Measurements from ENCODE around the gene INSIG1.

INSIG1 gene

DNA sequence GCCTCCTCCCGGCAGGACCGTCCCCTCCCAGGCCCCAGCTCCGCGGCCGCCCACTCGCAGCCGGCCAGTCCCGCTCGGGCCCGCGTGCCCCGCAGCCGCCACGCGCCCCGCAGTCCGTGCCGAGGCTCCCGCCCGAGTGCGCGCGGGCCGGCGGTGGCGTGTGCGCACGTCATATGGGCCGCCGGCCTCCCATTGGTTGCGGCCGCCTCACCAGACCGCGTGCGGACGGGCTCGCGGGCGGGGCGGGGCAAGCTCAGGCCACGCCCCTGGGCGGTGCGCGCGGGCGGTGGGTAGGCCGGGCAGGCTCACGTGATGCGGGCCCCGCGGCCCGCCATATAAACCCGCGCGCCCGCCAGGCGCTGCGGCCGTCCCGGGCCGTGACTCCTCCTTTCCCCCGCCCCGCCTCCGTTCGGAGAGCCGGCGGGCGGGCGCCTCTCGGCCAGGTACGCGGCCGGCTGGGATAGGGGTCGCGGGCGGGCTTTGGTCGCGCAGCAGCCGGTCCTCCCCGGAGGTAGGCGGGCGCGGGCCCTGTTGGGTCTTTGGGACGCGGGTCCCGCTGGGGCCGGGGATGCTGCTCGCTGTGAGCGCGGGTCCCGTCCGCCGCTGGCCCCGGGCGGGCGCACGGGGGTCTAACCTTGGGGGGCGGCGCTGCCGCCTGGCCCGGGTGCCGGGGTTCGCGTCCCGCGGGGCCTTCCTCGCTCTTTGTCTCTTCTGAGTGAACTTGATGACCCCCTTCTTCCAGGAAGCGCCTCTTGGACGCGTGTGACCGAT lies at the start of gene INSIG1:
Gene INSIG1, plus strand, starts transcription at position 362 of the 771 bp plus-strand sequence. Its CDS starts 408 bp downstream, at position 770.
- ChIA-PET POLR2A (interaction anchor here (0.6 to 3.5 kb wide), 17 partner anchors 32 to 318 kb away, joined by 3 to 28 read pairs (median 4); no protein-coding TSS in a partner anchor), CTCF (interaction anchor here (0.6 to 1.0 kb wide), 3 partner anchors 48 to 387 kb away, joined by 3 to 6 read pairs (median 3); no protein-coding TSS in a partner anchor)
- peak; percentile 100 for DNase-seq (ENCODE audit: extremely low spot score)
- no peak for TF ChIP-seq HDGF (IDR thresholded peaks at IDR 0.05; ENCODE audit: borderline replicate concordance)
- peak; percentile 68 for TF ChIP-seq FOXM1 (IDR thresholded peaks at IDR 0.05; ENCODE audit: borderline replicate concordance)
- peak; percentile 92 for TF ChIP-seq LEF1 (IDR thresholded peaks at IDR 0.05; ENCODE audit: borderline replicate concordance)
- peak; percentile 88 for TF ChIP-seq ARNT (IDR thresholded peaks at IDR 0.05)

DNA sequence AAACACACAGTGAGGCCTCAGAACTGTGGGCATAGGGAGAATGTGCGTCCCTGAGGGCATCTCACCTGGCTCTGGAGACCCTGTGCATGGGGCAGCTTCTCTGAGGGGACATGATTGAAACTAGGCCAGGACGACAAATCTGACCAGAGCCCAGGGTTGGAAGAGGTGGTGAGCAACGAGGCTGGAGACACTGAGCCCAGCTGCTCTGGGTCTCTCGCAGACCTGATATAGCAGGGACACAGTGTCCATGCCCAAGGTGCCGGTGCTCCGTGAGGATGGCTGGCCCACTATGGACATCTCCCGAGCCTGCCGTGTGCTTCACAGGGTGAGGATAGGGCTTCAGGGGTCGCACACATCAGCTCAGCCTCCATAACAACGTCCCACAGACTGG lies 49.3 kb upstream of the INSIG1 start:
- CTCF ChIA-PET = no interaction called here
- TF ChIP-seq SUZ12 (IDR thresholded peaks at IDR 0.05) (no peak), LEF1 (IDR thresholded peaks at IDR 0.05; ENCODE audit: borderline replicate concordance) (no peak), ARNT (IDR thresholded peaks at IDR 0.05) (no peak), SP1 (IDR thresholded peaks at IDR 0.05) (no peak), FOXM1 (IDR thresholded peaks at IDR 0.05; ENCODE audit: borderline replicate concordance) (no peak), FOXK2 (IDR thresholded peaks at IDR 0.05) (no peak), FOXA1 (IDR thresholded peaks at IDR 0.05) (no peak), ZNF384 (IDR thresholded peaks at IDR 0.05) (no peak), CTBP1 (IDR thresholded peaks at IDR 0.05; ENCODE audit: borderline replicate concordance) (no peak), TARDBP (IDR thresholded peaks at IDR 0.05) (no peak)
- TF ChIP-seq, protein P1, sequence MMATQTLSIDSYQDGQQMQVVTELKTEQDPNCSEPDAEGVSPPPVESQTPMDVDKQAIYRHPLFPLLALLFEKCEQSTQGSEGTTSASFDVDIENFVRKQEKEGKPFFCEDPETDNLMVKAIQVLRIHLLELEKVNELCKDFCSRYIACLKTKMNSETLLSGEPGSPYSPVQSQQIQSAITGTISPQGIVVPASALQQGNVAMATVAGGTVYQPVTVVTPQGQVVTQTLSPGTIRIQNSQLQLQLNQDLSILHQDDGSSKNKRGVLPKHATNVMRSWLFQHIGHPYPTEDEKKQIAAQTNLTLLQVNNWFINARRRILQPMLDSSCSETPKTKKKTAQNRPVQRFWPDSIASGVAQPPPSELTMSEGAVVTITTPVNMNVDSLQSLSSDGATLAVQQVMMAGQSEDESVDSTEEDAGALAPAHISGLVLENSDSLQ (IDR thresholded peaks at IDR 0.05) = no peak
- no peak for DNase-seq (ENCODE audit: extremely low spot score)
- POLR2A ChIA-PET = no interaction called here

DNA sequence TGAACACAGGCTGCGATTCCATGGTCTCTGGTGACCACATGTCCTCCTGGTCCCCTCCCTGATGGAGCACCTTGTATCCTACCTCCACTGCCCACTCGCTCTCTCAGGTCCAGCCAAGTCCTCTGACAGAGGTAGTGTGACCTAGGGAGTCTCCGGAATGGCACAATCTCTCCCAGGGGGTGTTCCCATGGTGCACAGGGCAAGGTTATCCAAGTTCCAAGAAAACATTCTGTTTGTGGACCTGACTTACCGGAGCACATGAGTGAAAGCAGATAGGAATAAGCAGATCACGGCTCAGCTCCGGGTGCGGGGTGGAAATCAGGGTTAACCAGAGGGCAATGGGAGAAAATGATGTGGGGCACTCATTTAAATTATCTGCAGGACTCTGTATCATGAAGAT lies 45.8 kb upstream of the INSIG1 start:
- CTCF ChIA-PET = interaction anchor here (1.0 kb wide), 1 partner anchor 20 kb away, joined by 3 read pairs; no protein-coding TSS in a partner anchor
- POLR2A ChIA-PET = no interaction called here
- no peak for TF ChIP-seq ELF4 (IDR thresholded peaks at IDR 0.05)
- TF ChIP-seq, protein P1 (IDR thresholded peaks at IDR 0.05) = no peak
- TF ChIP-seq L3MBTL2 (conservative IDR thresholded peaks at IDR 0.05) = no peak
- TF ChIP-seq BHLHE40 (IDR thresholded peaks at IDR 0.05; ENCODE audit: borderline replicate concordance) = no peak
- TF ChIP-seq NFRKB (IDR thresholded peaks at IDR 0.05) = no peak
- no peak for TF ChIP-seq ZNF384 (IDR thresholded peaks at IDR 0.05)
- no peak for TF ChIP-seq FOXK2 (IDR thresholded peaks at IDR 0.05)
- no peak for TF ChIP-seq FOXA1 (IDR thresholded peaks at IDR 0.05)
- TF ChIP-seq FOXM1 (IDR thresholded peaks at IDR 0.05; ENCODE audit: borderline replicate concordance) = no peak
- TF ChIP-seq SUZ12 (IDR thresholded peaks at IDR 0.05) = no peak
- TF ChIP-seq HDGF (IDR thresholded peaks at IDR 0.05; ENCODE audit: borderline replicate concordance) = no peak
- TF ChIP-seq SP1 (IDR thresholded peaks at IDR 0.05) = no peak
- no peak for TF ChIP-seq CTBP1 (IDR thresholded peaks at IDR 0.05; ENCODE audit: borderline replicate concordance)
- TF ChIP-seq TARDBP (IDR thresholded peaks at IDR 0.05) = no peak
- TF ChIP-seq LEF1 (IDR thresholded peaks at IDR 0.05; ENCODE audit: borderline replicate concordance) = no peak
- no peak for TF ChIP-seq ARNT (IDR thresholded peaks at IDR 0.05)
- DNase-seq (ENCODE audit: extremely low spot score) = no peak

DNA sequence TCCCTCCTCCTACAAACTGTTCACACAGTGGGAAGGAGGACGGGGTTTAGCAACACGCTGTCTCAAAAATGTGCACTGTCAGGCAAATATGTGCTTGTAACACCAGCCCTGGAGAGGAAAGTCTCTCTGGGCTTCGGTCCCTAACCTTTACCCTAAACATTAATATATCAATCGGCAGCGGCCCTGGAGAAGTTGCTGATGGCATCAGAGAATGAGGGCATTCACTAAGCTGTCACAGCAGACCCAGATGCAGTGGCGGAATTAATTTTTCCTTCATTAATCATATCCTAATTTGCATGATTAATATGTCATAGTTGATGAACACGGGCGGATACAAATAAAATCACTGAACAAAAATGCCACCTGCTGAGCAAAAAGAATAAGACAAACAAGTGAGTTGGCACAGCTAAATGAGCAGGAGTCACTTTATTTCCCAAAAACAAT lies 45.2 kb upstream of the INSIG1 start:
- no peak for DNase-seq (ENCODE audit: extremely low spot score)
- POLR2A ChIA-PET = no interaction called here
- CTCF ChIA-PET = interaction anchor here (1.0 kb wide), 1 partner anchor 20 kb away, joined by 3 read pairs; no protein-coding TSS in a partner anchor
- TF ChIP-seq FOXA1 (IDR thresholded peaks at IDR 0.05) (no peak), CTBP1 (IDR thresholded peaks at IDR 0.05; ENCODE audit: borderline replicate concordance) (no peak)

DNA sequence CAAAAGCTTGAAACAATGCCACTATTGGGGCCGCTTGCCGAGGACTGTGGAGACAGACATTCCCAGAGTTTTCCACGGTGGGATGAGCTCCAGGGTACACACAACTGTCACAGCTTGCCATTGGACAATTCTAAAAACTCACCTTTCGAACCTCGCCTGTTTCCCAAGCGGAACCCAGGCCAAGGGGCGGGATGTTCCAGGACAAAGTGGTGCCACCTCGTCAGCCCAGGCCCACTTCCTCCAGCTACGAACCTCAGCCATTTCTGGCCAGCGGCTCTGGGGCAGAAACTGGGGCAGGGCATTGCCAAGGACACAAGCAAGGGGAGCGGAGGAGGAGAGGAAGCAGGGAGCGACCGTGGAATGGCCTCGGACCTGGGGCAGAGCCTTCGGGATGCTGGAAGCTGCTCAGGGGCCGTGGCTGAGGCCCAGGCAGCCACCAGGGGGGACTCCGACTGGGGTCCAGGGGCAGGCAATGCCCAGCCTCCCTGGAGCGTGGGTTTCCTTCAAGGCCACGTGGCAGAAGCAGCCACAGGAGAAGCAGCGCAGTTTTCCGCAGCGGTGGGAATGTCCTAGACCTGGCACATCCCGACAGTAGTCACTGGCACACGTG lies 44.7 kb upstream of the INSIG1 start:
- CTCF ChIA-PET = interaction anchor here (1.0 kb wide), 1 partner anchor 19 kb away, joined by 3 read pairs; no protein-coding TSS in a partner anchor
- TF ChIP-seq NFRKB (IDR thresholded peaks at IDR 0.05) (no peak), ZNF384 (IDR thresholded peaks at IDR 0.05) (no peak), LEF1 (IDR thresholded peaks at IDR 0.05; ENCODE audit: borderline replicate concordance) (no peak), CTBP1 (IDR thresholded peaks at IDR 0.05; ENCODE audit: borderline replicate concordance) (no peak), TARDBP (IDR thresholded peaks at IDR 0.05) (no peak), HDGF (IDR thresholded peaks at IDR 0.05; ENCODE audit: borderline replicate concordance) (no peak), ELF4 (IDR thresholded peaks at IDR 0.05) (no peak), BHLHE40 (IDR thresholded peaks at IDR 0.05; ENCODE audit: borderline replicate concordance) (no peak), L3MBTL2 (conservative IDR thresholded peaks at IDR 0.05) (no peak)
- TF ChIP-seq, protein P1 (IDR thresholded peaks at IDR 0.05) = no peak
- no peak for DNase-seq (ENCODE audit: extremely low spot score)
- POLR2A ChIA-PET = no interaction called here

DNA sequence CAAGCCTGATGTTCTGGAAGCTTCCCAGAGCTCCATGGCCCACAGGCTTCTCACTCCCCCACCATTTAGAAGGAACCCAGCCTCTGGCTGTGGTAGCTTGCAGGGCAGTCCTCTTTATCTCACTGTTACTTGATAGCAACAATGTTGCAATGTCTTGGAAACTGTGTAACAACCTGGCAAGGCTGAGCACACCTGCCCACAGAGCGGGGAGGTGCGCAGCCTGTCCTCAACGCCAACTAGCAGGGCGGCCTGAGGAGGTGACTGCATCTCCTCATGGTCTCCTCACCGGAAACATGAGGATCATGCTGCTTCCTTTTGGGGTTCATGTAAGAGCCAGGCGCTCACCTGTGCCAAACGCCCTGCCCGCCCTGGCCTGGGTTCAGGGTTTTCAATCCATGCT lies 43.7 kb upstream of the INSIG1 start:
- ChIA-PET POLR2A (no interaction called here), CTCF (interaction anchor here (0.6 kb wide), 1 partner anchor 39 kb away, joined by 4 read pairs; no protein-coding TSS in a partner anchor)
- no peak for DNase-seq (ENCODE audit: extremely low spot score)
- no peak for TF ChIP-seq FOXM1 (IDR thresholded peaks at IDR 0.05; ENCODE audit: borderline replicate concordance)
- TF ChIP-seq ZNF384 (IDR thresholded peaks at IDR 0.05) = no peak
- no peak for TF ChIP-seq CTBP1 (IDR thresholded peaks at IDR 0.05; ENCODE audit: borderline replicate concordance)
- no peak for TF ChIP-seq ARNT (IDR thresholded peaks at IDR 0.05)
- no peak for TF ChIP-seq LEF1 (IDR thresholded peaks at IDR 0.05; ENCODE audit: borderline replicate concordance)
- no peak for TF ChIP-seq ELF4 (IDR thresholded peaks at IDR 0.05)
- no peak for TF ChIP-seq NFRKB (IDR thresholded peaks at IDR 0.05)
- no peak for TF ChIP-seq TARDBP (IDR thresholded peaks at IDR 0.05)
- no peak for TF ChIP-seq HDGF (IDR thresholded peaks at IDR 0.05; ENCODE audit: borderline replicate concordance)
- no peak for TF ChIP-seq L3MBTL2 (conservative IDR thresholded peaks at IDR 0.05)
- TF ChIP-seq BHLHE40 (IDR thresholded peaks at IDR 0.05; ENCODE audit: borderline replicate concordance) = no peak

All from HEK293T (cell line).